HG02840 (cell line): ENCODE measurements around the gene F13A1.

Experiments
- ATAC-seq: cut with Tn5 transposase; IDR thresholded peaks from one replicate; pipeline ENCODE4 v1.9.1; 2021; ENCODE audit warnings: mild to moderate bottlenecking, moderate library complexity, moderate number of reproducible peaks; ENCODE audit not compliant: unreplicated experiment, low FRiP score

The F13A1 gene

GRCh38 chr6:6201200-6201599 is 119.3 kb downstream of the F13A1 start:
- ATAC-seq = no peak

- no peak for ATAC-seq
Measured at GRCh38 chr6:6199678-6200077, 120.8 kb downstream of the F13A1 start.

GRCh38 chr6:6196762-6197161 is 123.7 kb downstream of the F13A1 start:
- no peak for ATAC-seq

GRCh38 chr6:6195080-6195479 is 125.4 kb downstream of the F13A1 start:
- ATAC-seq = no peak

- no peak for ATAC-seq
Measured at GRCh38 chr6:6193221-6193745, 127.2 kb downstream of the F13A1 start.

GRCh38 chr6:6191909-6192308 is 128.6 kb downstream of the F13A1 start:
- ATAC-seq = no peak

- ATAC-seq = no peak
Measured at GRCh38 chr6:6191476-6191875, 129.0 kb downstream of the F13A1 start.

- no peak for ATAC-seq
Measured at GRCh38 chr6:6180684-6181083, 139.8 kb downstream of the F13A1 start.

- no peak for ATAC-seq
Measured at GRCh38 chr6:6179858-6180623, 140.4 kb downstream of the F13A1 start.

GRCh38 chr6:6178795-6179194 is 141.7 kb downstream of the F13A1 start:
- ATAC-seq = no peak

GRCh38 chr6:6177754-6178153 is 142.7 kb downstream of the F13A1 start:
- no peak for ATAC-seq

- no peak for ATAC-seq
Measured at GRCh38 chr6:6176586-6177228, 143.8 kb downstream of the F13A1 start.

GRCh38 chr6:6176127-6176526 is 144.3 kb downstream of the F13A1 start:
- ATAC-seq = no peak

- ATAC-seq = no peak
Measured at GRCh38 chr6:6169141-6169540, 151.3 kb downstream of the F13A1 start.

GRCh38 chr6:6166064-6166463 is 154.4 kb downstream of the F13A1 start:
- no peak for ATAC-seq

GRCh38 chr6:6164367-6164766 is 156.1 kb downstream of the F13A1 start:
- ATAC-seq = no peak

- no peak for ATAC-seq
Measured at GRCh38 chr6:6154335-6154734, 166.1 kb downstream of the F13A1 start.

- no peak for ATAC-seq
Measured at GRCh38 chr6:6152060-6152459, 168.4 kb downstream of the F13A1 start.

GRCh38 chr6:6148192-6148815 is 172.2 kb downstream of the F13A1 start:
- ATAC-seq = no peak

GRCh38 chr6:6131492-6132109 is 188.9 kb downstream of the F13A1 start:
- no peak for ATAC-seq

- ATAC-seq = no peak
Measured at GRCh38 chr6:6125495-6125894, 195.0 kb downstream of the F13A1 start.
